HG03571 (cell line): Measurements from ENCODE around the gene FXYD3.

ENCODE experiments used
- ATAC-seq: cut with Tn5 transposase; IDR thresholded peaks from one replicate; pipeline ENCODE4 v1.9.1; 2021; ENCODE audit not compliant: unreplicated experiment

Gene FXYD3

GRCh38 chr19:35115177-35115951, at the start of gene FXYD3:
TSS of gene FXYD3 (plus strand) at chr19:35115823. CDS start at chr19:35119377, 3,554 bp downstream.
- ATAC-seq: no peak

- no peak for ATAC-seq
Measured at GRCh38 chr19:35066121-35066520, 49.5 kb upstream of the FXYD3 start.

GRCh38 chr19:35066691-35067563, 48.7 kb upstream of the FXYD3 start:
- ATAC-seq: no peak

- ATAC-seq: no peak
Measured at GRCh38 chr19:35068941-35069634, 46.5 kb upstream of the FXYD3 start.

- no peak for ATAC-seq
Measured at GRCh38 chr19:35069696-35070095, 45.9 kb upstream of the FXYD3 start.

- no peak for ATAC-seq
Measured at GRCh38 chr19:35070471-35070870, 45.2 kb upstream of the FXYD3 start.

- ATAC-seq: no peak
Measured at GRCh38 chr19:35073516-35073915, 42.1 kb upstream of the FXYD3 start.

GRCh38 chr19:35073941-35074340, 41.7 kb upstream of the FXYD3 start:
- no peak for ATAC-seq

- ATAC-seq: no peak
Measured at GRCh38 chr19:35074426-35075201, 41.0 kb upstream of the FXYD3 start.

- no peak for ATAC-seq
Measured at GRCh38 chr19:35075202-35076025, 40.2 kb upstream of the FXYD3 start.

GRCh38 chr19:35076026-35076370, 39.6 kb upstream of the FXYD3 start:
- no peak for ATAC-seq

GRCh38 chr19:35076657-35077056, 39.0 kb upstream of the FXYD3 start:
- no peak for ATAC-seq

- ATAC-seq: no peak
Measured at GRCh38 chr19:35077411-35078223, 38.0 kb upstream of the FXYD3 start.

GRCh38 chr19:35079826-35080225, 35.8 kb upstream of the FXYD3 start:
- ATAC-seq: no peak

- no peak for ATAC-seq
Measured at GRCh38 chr19:35080613-35081170, 34.9 kb upstream of the FXYD3 start.

- no peak for ATAC-seq
Measured at GRCh38 chr19:35081201-35081600, 34.4 kb upstream of the FXYD3 start.

- no peak for ATAC-seq
Measured at GRCh38 chr19:35083691-35084508, 31.7 kb upstream of the FXYD3 start.

GRCh38 chr19:35084509-35084762, 31.2 kb upstream of the FXYD3 start:
- ATAC-seq: no peak
